ENCODE measurements around the gene TYMP. TPM values are rescaled to one million over a fixed set of nuclear protein-coding genes. Genes with fewer than 3 reads are reported as not detected.

The TYMP gene
- total and polyA plus RNA-seq, 2 experiments from 2014 or later = 46.4 to 85.7 TPM

GRCh38 chr22:50525858-50526107, 4.0 kb downstream of the TYMP start:
- TF ChIP-seq EZH2 (IDR thresholded peaks at IDR 0.05; ENCODE audit: borderline replicate concordance) (no peak), EZH2phosphoT487 (IDR thresholded peaks at IDR 0.05; ENCODE audit: low read depth, severe bottlenecking, unreplicated experiment) (no peak), CTCF (IDR thresholded peaks at IDR 0.05; ENCODE audit: poor library complexity) (no peak)
- H4K20me1 ChIP-seq (ENCODE audit: insufficient read depth, poor library complexity, severe bottlenecking) = peaks cover 13% of the 10 kb centered on the region
- no peaks in the 10 kb centered on the region for H3K9me2 ChIP-seq (replicated peaks; ENCODE audit: insufficient read depth)
- peaks cover 25% of the 10 kb centered on the region for H3K4me1 ChIP-seq (ENCODE audit: insufficient read depth)
- DNase-seq (ENCODE audit: low spot score) = no peak
- H3K36me3 ChIP-seq (replicated peaks; ENCODE audit: insufficient read depth, low read depth) = no peaks in the 10 kb centered on the region
- H3K9me3 ChIP-seq (ENCODE audit: low read depth) = no peaks in the 10 kb centered on the region
- H2AFZ ChIP-seq = peak overlapping the region; percentile 80
- H3K27ac ChIP-seq = peak overlapping the region; percentile 98
- H3K27me3 ChIP-seq = peaks cover 5% of the 10 kb centered on the region
- 0% methylated on average over 11 of the region's 33 CpGs for WGBS (ENCODE audit: low lambda C conversion rate, missing lambda C conversion rate)
- peak overlapping the region; percentile 94 for H3K4me2 ChIP-seq
- H3K79me2 ChIP-seq = peaks cover 35% of the 10 kb centered on the region
- H3K4me3 ChIP-seq = peak overlapping the region; percentile 67

- Histone ChIP-seq H2AFZ (peak within 1 kb of the TSS; percentile 80), H3K27me3 (peaks cover 1% of the 10 kb centered on the region), H4K20me1 (ENCODE audit: insufficient read depth, poor library complexity, severe bottlenecking) (peaks cover 13% of the 10 kb centered on the region), H3K4me1 (ENCODE audit: insufficient read depth) (peaks cover 20% of the 10 kb centered on the region), H3K27ac (peak within 1 kb of the TSS; percentile 98), H3K79me2 (peaks cover 37% of the 10 kb centered on the region), H3K4me2 (peak within 1 kb of the TSS; percentile 94), H3K4me3 (peak within 1 kb of the TSS; percentile 67), H3K36me3 (replicated peaks; ENCODE audit: insufficient read depth, low read depth) (no peaks in the 10 kb centered on the region), H3K9me3 (ENCODE audit: low read depth) (no peaks in the 10 kb centered on the region), H3K9me2 (replicated peaks; ENCODE audit: insufficient read depth) (no peaks in the 10 kb centered on the region)
- 1% methylated on average over 73 of the region's 84 CpGs for WGBS (ENCODE audit: low lambda C conversion rate, missing lambda C conversion rate)
- no peak for TF ChIP-seq EZH2phosphoT487 (IDR thresholded peaks at IDR 0.05; ENCODE audit: low read depth, severe bottlenecking, unreplicated experiment)
- TF ChIP-seq CTCF (IDR thresholded peaks at IDR 0.05; ENCODE audit: poor library complexity) = peak; percentile 64
- no peak for TF ChIP-seq EZH2 (IDR thresholded peaks at IDR 0.05; ENCODE audit: borderline replicate concordance)
- DNase-seq (ENCODE audit: low spot score) = peak; percentile 99
Observed at GRCh38 chr22:50525104-50525857, 4.5 kb downstream of the TYMP start, which contains the start of gene SCO2. Gene SCO2, minus strand, starts transcription at chr22:50525598. Its CDS starts 1,187 bp downstream, at chr22:50524411.

DNA sequence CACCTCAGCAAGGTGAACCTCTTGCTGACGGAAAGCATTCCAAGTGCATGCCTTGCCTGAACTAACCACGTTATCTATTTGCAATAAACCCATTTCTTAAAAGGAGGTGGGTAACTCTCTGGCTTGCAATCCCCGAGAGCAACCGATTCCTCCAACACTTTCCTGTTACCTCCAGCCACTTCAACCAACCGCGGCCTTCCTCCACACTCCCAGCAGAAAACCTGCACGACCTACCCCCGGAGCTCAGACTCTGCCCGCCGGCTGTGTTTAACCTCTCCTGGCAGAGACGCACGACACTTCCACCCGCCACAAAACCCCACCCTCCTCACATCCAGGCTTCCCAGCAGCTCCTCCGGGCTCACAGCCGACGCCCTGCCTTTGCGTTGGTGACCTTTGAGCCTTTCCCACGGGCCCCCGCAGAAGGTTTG, 5.1 kb downstream of the TYMP start:
- Histone ChIP-seq H3K4me2 (peak overlapping the region; percentile 94), H3K27me3 (no peaks in the 10 kb centered on the region), H3K9me3 (ENCODE audit: low read depth) (no peaks in the 10 kb centered on the region), H2AFZ (peak overlapping the region; percentile 42), H3K4me3 (peak overlapping the region; percentile 23), H3K79me2 (peaks cover 37% of the 10 kb centered on the region), H3K36me3 (replicated peaks; ENCODE audit: insufficient read depth, low read depth) (no peaks in the 10 kb centered on the region), H3K9me2 (replicated peaks; ENCODE audit: insufficient read depth) (no peaks in the 10 kb centered on the region), H3K27ac (peak overlapping the region; percentile 90), H3K4me1 (ENCODE audit: insufficient read depth) (peaks cover 19% of the 10 kb centered on the region), H4K20me1 (ENCODE audit: insufficient read depth, poor library complexity, severe bottlenecking) (peaks cover 13% of the 10 kb centered on the region)
- 16% methylated on average over 18 of the region's 19 CpGs for WGBS (ENCODE audit: low lambda C conversion rate, missing lambda C conversion rate)
- TF ChIP-seq CTCF (IDR thresholded peaks at IDR 0.05; ENCODE audit: poor library complexity) (no peak), EZH2phosphoT487 (IDR thresholded peaks at IDR 0.05; ENCODE audit: low read depth, severe bottlenecking, unreplicated experiment) (no peak), EZH2 (IDR thresholded peaks at IDR 0.05; ENCODE audit: borderline replicate concordance) (no peak)
- no peak for DNase-seq (ENCODE audit: low spot score)

Measured in hepatocyte (in vitro differentiated cells).